Neural crest cell (in vitro differentiated cells): Measurements from ENCODE around the gene CFAP58. TPM values are rescaled to one million over a fixed set of nuclear protein-coding genes. Genes with fewer than 3 reads are reported as not detected.

Experiments
- DNase-seq: peaks from one replicate; pipeline ENCODE4 v3.0.0; 2021; ENCODE audit warnings: low read depth, mixed read lengths, low spot score
- H3K27ac Mint-ChIP-seq: one replicate; pipeline ENCODE4 v1.8.0; 2021; ENCODE audit warnings: mild to moderate bottlenecking, mixed read lengths; ENCODE audit not compliant: unreplicated experiment
- H3K27me3 Mint-ChIP-seq: 2 replicates; pipeline ENCODE4 v1.8.0; 2021; ENCODE audit warnings: low read depth, mild to moderate bottlenecking, mixed read lengths
- H3K36me3 Mint-ChIP-seq: 2 replicates; pipeline ENCODE4 v1.8.0; 2021; ENCODE audit warnings: low read depth, mild to moderate bottlenecking, mixed read lengths
- H3K4me1 Mint-ChIP-seq: 2 replicates; pipeline ENCODE4 v1.8.0; 2021; ENCODE audit warnings: mixed read lengths
- H3K4me3 Mint-ChIP-seq: one replicate; pipeline ENCODE4 v1.8.0; 2021; ENCODE audit warnings: mild to moderate bottlenecking, mixed read lengths
- H3K9me3 Mint-ChIP-seq: 2 replicates; pipeline ENCODE4 v1.8.0; 2021; ENCODE audit warnings: mixed read lengths
- total RNA-seq: library from RNA; stranded (reverse); gene quantifications from 2 replicates; pipeline ENCODE4 v1.2.1, GENCODE V29; 2021
- TF ChIP-seq, protein P1 (sequence below): fragments of 200-600 bp; sonication (generic); conservative IDR thresholded peaks from 2 replicates; pipeline ENCODE4 v1.5.0; 2021; ENCODE audit warnings: antibody characterized with exemption, mild to moderate bottlenecking

The CFAP58 gene
- total RNA-seq, 1 donor from 2014 or later = 0.44 TPM

- H3K4me1 Mint-ChIP-seq = peaks cover 73% of the 10 kb centered on the region
- TF ChIP-seq, protein P1, sequence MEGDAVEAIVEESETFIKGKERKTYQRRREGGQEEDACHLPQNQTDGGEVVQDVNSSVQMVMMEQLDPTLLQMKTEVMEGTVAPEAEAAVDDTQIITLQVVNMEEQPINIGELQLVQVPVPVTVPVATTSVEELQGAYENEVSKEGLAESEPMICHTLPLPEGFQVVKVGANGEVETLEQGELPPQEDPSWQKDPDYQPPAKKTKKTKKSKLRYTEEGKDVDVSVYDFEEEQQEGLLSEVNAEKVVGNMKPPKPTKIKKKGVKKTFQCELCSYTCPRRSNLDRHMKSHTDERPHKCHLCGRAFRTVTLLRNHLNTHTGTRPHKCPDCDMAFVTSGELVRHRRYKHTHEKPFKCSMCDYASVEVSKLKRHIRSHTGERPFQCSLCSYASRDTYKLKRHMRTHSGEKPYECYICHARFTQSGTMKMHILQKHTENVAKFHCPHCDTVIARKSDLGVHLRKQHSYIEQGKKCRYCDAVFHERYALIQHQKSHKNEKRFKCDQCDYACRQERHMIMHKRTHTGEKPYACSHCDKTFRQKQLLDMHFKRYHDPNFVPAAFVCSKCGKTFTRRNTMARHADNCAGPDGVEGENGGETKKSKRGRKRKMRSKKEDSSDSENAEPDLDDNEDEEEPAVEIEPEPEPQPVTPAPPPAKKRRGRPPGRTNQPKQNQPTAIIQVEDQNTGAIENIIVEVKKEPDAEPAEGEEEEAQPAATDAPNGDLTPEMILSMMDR = no peak
- no peak for DNase-seq
- peak overlapping the region; percentile 86 for H3K4me3 Mint-ChIP-seq
- H3K36me3 Mint-ChIP-seq = peaks cover 7% of the 10 kb centered on the region
- H3K27ac Mint-ChIP-seq = peak overlapping the region; percentile 95
- H3K27me3 Mint-ChIP-seq = peaks cover 99% of the 10 kb centered on the region
- no peaks in the 10 kb centered on the region for H3K9me3 Mint-ChIP-seq
These were observed 25.1 kb upstream of the CFAP58 start for GRCh38 chr10:104328646-104328895.

DNA sequence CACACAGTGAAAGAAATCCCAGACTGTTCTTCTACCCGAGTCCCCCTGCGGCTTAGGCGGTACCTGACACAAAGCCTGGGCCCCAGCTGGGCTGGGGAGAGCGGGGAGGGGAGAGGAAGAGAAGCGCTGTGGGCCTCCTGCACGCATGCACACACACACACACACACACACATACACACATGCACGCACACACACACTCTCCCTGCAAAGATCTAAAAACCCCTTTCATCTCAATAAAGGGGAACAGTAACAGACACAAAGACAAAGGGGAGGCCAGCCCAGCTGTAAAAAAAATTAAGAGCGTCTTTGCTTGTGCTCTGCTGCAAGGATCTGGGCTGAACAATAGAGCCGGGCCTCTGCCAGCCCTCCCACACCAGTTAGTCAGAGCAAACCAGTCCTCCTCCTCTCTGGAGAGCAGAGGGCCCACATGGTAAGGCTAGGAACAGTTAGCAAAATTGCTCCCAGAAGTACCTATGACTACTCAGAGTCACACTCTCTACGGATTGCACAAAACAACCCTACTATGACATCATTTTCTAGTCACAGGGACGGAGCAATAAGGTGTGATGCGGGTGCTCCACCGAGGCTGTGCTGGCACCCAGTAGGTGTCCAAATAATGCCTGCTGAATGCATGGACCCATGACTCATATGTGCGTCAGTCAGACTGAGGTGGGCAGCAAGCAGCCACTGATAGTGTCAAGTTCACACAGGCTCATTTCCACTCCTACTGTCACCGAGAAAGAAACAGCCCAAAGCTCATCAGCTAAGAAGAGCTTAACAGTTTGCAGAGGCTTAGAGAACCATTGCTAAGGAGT lies 24.5 kb upstream of the CFAP58 start:
- Mint-ChIP-seq H3K27ac (peak overlapping the region; percentile 95), H3K4me1 (peaks cover 76% of the 10 kb centered on the region), H3K36me3 (peaks cover 7% of the 10 kb centered on the region), H3K27me3 (peaks cover 99% of the 10 kb centered on the region), H3K4me3 (peak overlapping the region; percentile 86), H3K9me3 (no peaks in the 10 kb centered on the region)
- TF ChIP-seq, protein P1 = no peak
- peak; percentile 58 for DNase-seq

DNA sequence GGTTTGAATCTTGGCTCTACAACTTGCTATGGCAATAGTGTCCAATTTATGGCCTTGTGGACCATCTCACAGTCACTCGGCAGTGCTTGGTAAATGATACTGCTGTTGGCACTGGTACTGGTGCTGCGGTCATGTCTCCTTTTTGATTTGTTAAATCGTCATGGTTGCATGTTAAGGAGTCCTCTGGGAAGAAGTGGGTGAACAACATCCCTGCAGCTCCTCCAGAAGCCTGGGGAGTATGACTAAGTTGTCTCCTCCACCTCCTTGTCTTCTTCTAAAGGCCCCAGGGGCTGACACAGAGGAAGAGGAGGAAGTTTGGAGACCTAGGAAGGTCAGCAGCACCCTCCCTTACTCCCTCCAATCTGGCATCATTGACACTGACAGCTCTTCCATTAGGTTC lies 23.9 kb upstream of the CFAP58 start:
- H3K27me3 Mint-ChIP-seq = peaks cover 99% of the 10 kb centered on the region
- TF ChIP-seq, protein P1 = no peak
- H3K4me1 Mint-ChIP-seq = peaks cover 76% of the 10 kb centered on the region
- peaks cover 7% of the 10 kb centered on the region for H3K36me3 Mint-ChIP-seq
- H3K4me3 Mint-ChIP-seq = peak overlapping the region; percentile 77
- DNase-seq = no peak
- peak overlapping the region; percentile 95 for H3K27ac Mint-ChIP-seq
- no peaks in the 10 kb centered on the region for H3K9me3 Mint-ChIP-seq

- no peak for DNase-seq
- Mint-ChIP-seq H3K4me3 (peak overlapping the region; percentile 77), H3K27ac (peak overlapping the region; percentile 95), H3K9me3 (no peaks in the 10 kb centered on the region), H3K4me1 (peaks cover 79% of the 10 kb centered on the region), H3K36me3 (peaks cover 4% of the 10 kb centered on the region), H3K27me3 (peaks cover 99% of the 10 kb centered on the region)
- TF ChIP-seq, protein P1 = no peak
These were observed 23.2 kb upstream of the CFAP58 start for GRCh38 chr10:104330168-104331110.

GRCh38 chr10:104331208-104331838 lies 22.3 kb upstream of the CFAP58 start:
- Mint-ChIP-seq H3K4me3 (peak overlapping the region; percentile 77), H3K9me3 (no peaks in the 10 kb centered on the region), H3K36me3 (peaks cover 2% of the 10 kb centered on the region), H3K27me3 (peaks cover 98% of the 10 kb centered on the region), H3K27ac (peak overlapping the region; percentile 95), H3K4me1 (peaks cover 76% of the 10 kb centered on the region)
- DNase-seq = no peak
- TF ChIP-seq, protein P1 = no peak
